OCI-LY1 (cell line): ENCODE data around the gene S100A16.
A peak's percentile ranks its signal among the peaks of the same experiment; 100 is the strongest.

Experiments
- H2AFZ ChIP-seq: fragments of 200-600 bp; sonication (generic), shearing (Covaris generic); 2 replicates; pipeline ENCODE4 v1.6.0; 2014; ENCODE audit warnings: antibody characterized with exemption, mild to moderate bottlenecking, low read length
- H3F3A ChIP-seq: fragments of 200-600 bp; sonication (generic), shearing (Covaris generic); 2 replicates; pipeline ENCODE4 v1.6.0; 2014; ENCODE audit warnings: mild to moderate bottlenecking, antibody characterized with exemption, low read length, moderate library complexity; ENCODE audit not compliant: insufficient read depth
- H3K27ac ChIP-seq: fragments of 200-600 bp; sonication (generic); 2 replicates; pipeline ENCODE4 v1.5.1; 2014; ENCODE audit warnings: low read length, mixed run types, mild to moderate bottlenecking, low read depth; ENCODE audit not compliant: poor library complexity, severe bottlenecking
- H3K27me3 ChIP-seq: fragments of 200-600 bp; sonication (generic); 2 replicates; pipeline ENCODE4 v1.6.0; 2014; ENCODE audit warnings: antibody characterized with exemption, mild to moderate bottlenecking, low read length, moderate library complexity; ENCODE audit not compliant: insufficient read depth
- H3K36me3 ChIP-seq: fragments of 200-600 bp; sonication (generic); 2 replicates; pipeline ENCODE4 v1.6.1; 2014; ENCODE audit warnings: mild to moderate bottlenecking, antibody characterized with exemption, low read length, moderate library complexity, mixed read lengths; ENCODE audit not compliant: insufficient read depth
- H3K4me1 ChIP-seq: fragments of 200-600 bp; sonication (generic); 2 replicates; pipeline ENCODE4 v1.5.1; 2014; ENCODE audit warnings: mild to moderate bottlenecking, low read length, moderate library complexity; ENCODE audit not compliant: insufficient read depth, severe bottlenecking
- H3K4me2 ChIP-seq: fragments of 200-600 bp; sonication (generic), shearing (Covaris generic); 2 replicates; pipeline ENCODE4 v1.6.1; 2014; ENCODE audit warnings: low read length
- H3K4me3 ChIP-seq: fragments of 200-600 bp; sonication (generic); 2 replicates; pipeline ENCODE4 v1.5.1; 2014; ENCODE audit warnings: low read length, low read depth, mild to moderate bottlenecking, mixed read lengths; ENCODE audit not compliant: poor library complexity, severe bottlenecking
- H3K79me2 ChIP-seq: fragments of 200-600 bp; shearing (Covaris generic); 2 replicates; pipeline ENCODE4 v1.6.1; 2016; ENCODE audit warnings: mixed run types, low read length, mixed read lengths; ENCODE audit not compliant: insufficient read depth
- H3K9ac ChIP-seq: fragments of 200-600 bp; sonication (generic), shearing (Covaris generic); 2 replicates; pipeline ENCODE4 v1.6.1; 2014; ENCODE audit warnings: mild to moderate bottlenecking, low read length, mixed read lengths
- H3K9me2 ChIP-seq: fragments of 200-600 bp; sonication (generic), shearing (Covaris generic); 2 replicates; pipeline ENCODE4 v1.6.1; 2014; ENCODE audit warnings: low read depth, mild to moderate bottlenecking, low read length, mixed read lengths
- H3K9me3 ChIP-seq: fragments of 200-600 bp; shearing (Covaris generic); 2 replicates; pipeline ENCODE4 v1.6.1; 2014; ENCODE audit warnings: low read length, mixed read lengths
- H4K20me1 ChIP-seq: fragments of 200-600 bp; sonication (generic), shearing (Covaris generic); 2 replicates; pipeline ENCODE4 v1.6.0; 2016; ENCODE audit warnings: mild to moderate bottlenecking, low read length; ENCODE audit not compliant: insufficient read depth
- EZH2 ChIP-seq: fragments of 200-600 bp; sonication (generic), shearing (Covaris generic); IDR thresholded peaks from 2 replicates; pipeline ENCODE4 v1.8.0; 2017; ENCODE audit warnings: borderline replicate concordance, mixed run types, mild to moderate bottlenecking, antibody characterized with exemption, low read length, moderate library complexity, mixed read lengths
- TF ChIP-seq, protein P1 (sequence below): fragments of 200-600 bp; sonication (generic), shearing (Covaris generic); IDR thresholded peaks from 2 replicates; pipeline ENCODE4 v1.5.1; 2017; ENCODE audit warnings: mild to moderate bottlenecking, antibody characterized with exemption, low read length, moderate library complexity, mixed read lengths

Gene S100A16

GRCh38 chr1:153629343-153629665 lies 16.4 kb upstream of the S100A16 start:
- 0 out of 2 replicates have a peak, but pooled peaks cover 3% of the 10 kb centered on the region for H3K36me3 ChIP-seq
- H3F3A ChIP-seq, result no peaks in the 10 kb centered on the region
- no peaks in the 10 kb centered on the region for H3K9me2 ChIP-seq
- H3K4me2 ChIP-seq, result no peak overlapping the region
- no peak overlapping the region for H3K27ac ChIP-seq
- no peaks in the 10 kb centered on the region for H3K27me3 ChIP-seq
- TF ChIP-seq, protein P1, sequence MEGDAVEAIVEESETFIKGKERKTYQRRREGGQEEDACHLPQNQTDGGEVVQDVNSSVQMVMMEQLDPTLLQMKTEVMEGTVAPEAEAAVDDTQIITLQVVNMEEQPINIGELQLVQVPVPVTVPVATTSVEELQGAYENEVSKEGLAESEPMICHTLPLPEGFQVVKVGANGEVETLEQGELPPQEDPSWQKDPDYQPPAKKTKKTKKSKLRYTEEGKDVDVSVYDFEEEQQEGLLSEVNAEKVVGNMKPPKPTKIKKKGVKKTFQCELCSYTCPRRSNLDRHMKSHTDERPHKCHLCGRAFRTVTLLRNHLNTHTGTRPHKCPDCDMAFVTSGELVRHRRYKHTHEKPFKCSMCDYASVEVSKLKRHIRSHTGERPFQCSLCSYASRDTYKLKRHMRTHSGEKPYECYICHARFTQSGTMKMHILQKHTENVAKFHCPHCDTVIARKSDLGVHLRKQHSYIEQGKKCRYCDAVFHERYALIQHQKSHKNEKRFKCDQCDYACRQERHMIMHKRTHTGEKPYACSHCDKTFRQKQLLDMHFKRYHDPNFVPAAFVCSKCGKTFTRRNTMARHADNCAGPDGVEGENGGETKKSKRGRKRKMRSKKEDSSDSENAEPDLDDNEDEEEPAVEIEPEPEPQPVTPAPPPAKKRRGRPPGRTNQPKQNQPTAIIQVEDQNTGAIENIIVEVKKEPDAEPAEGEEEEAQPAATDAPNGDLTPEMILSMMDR, result no peak
- no peak for TF ChIP-seq EZH2
- H2AFZ ChIP-seq, result no peak overlapping the region
- H3K4me1 ChIP-seq, result peaks cover 19% of the 10 kb centered on the region
- no peaks in the 10 kb centered on the region for H3K79me2 ChIP-seq
- H3K9ac ChIP-seq, result no peak overlapping the region
- no peak overlapping the region for H3K4me3 ChIP-seq
- no peaks in the 10 kb centered on the region for H3K9me3 ChIP-seq
- H4K20me1 ChIP-seq, result no peaks in the 10 kb centered on the region

- H3K79me2 ChIP-seq, result no peaks in the 10 kb centered on the region
- H2AFZ ChIP-seq, result no peak overlapping the region
- no peaks in the 10 kb centered on the region for H4K20me1 ChIP-seq
- H3K4me3 ChIP-seq, result no peak overlapping the region
- no peaks in the 10 kb centered on the region for H3K27me3 ChIP-seq
- H3K4me2 ChIP-seq, result no peak overlapping the region
- TF ChIP-seq, protein P1, result no peak
- no peak for TF ChIP-seq EZH2
- H3K36me3 ChIP-seq, result 0 out of 2 replicates have a peak, but pooled peaks cover 3% of the 10 kb centered on the region
- no peaks in the 10 kb centered on the region for H3K9me2 ChIP-seq
- H3K4me1 ChIP-seq, result peaks cover 19% of the 10 kb centered on the region
- H3K9ac ChIP-seq, result no peak overlapping the region
- no peak overlapping the region for H3K27ac ChIP-seq
- H3K9me3 ChIP-seq, result no peaks in the 10 kb centered on the region
- H3F3A ChIP-seq, result no peaks in the 10 kb centered on the region
Observed at GRCh38 chr1:153628638-153629342, 15.9 kb upstream of the S100A16 start.

DNA sequence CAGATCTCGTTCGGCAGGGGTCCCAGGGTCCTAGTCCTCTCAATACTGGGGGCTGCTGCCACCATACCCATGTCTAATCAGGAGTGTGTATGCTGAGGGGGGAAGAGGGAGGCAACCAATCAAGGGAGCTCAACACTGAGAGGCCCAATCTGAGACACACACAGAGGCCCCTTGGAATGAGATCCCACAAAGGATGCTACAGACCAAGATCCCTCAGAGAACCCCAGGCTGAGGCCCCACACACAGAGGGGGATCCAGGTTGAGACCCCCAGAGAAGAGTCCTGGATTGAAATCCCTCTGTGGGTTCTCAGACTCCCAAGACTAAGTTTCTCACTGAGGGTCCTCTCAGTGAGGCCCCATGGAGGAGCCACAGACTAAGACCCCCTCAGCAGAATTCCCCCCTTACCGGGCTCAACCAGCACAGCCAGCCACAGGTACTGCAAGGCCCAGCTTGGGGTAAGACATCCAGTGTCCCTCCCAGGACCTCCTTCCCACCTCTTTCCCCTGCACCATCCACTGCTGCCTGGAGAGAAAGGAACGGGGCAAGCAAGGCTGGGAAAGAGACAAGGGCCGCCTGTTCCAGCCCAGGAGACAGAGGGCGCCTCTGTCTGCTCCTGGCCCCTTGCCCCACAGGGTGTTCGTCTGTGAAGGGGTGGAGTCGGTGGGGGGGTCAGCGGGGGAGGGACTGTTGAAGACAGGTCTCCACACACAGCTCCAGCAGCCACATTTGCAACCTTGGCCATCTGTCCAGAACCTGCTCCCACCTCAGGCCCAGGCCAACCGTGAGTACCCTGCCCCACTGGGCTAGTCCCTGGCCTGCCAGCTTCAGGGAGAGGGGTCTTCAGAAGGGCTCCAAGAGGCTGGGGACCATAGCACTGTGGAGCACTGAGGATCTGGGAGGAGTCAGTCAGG lies 15.0 kb upstream of the S100A16 start, which contains the start of gene S100A1:
TSS of gene S100A1 (plus strand) at position 720 of the 912 bp plus-strand sequence. CDS start 2,088 bp downstream, outside the sequence.
- H3K4me1 ChIP-seq, result peaks cover 18% of the 10 kb centered on the region
- peak within 1 kb of the TSS; percentile 40 for H3K4me3 ChIP-seq
- no peaks in the 10 kb centered on the region for H3K9me2 ChIP-seq
- H2AFZ ChIP-seq, result no peak within 1 kb of the TSS
- H4K20me1 ChIP-seq, result no peaks in the 10 kb centered on the region
- no peaks in the 10 kb centered on the region for H3K79me2 ChIP-seq
- H3F3A ChIP-seq, result no peaks in the 10 kb centered on the region
- 0 out of 2 replicates have a peak, but pooled peaks cover 3% of the 10 kb centered on the region for H3K36me3 ChIP-seq
- H3K9ac ChIP-seq, result peak within 1 kb of the TSS; percentile 46; the same call in 1 of the 2 replicates
- no peaks in the 10 kb centered on the region for H3K27me3 ChIP-seq
- TF ChIP-seq EZH2, result no peak
- TF ChIP-seq, protein P1, result no peak; the same call in none of the 2 replicates
- no peak within 1 kb of the TSS for H3K27ac ChIP-seq
- no peaks in the 10 kb centered on the region for H3K9me3 ChIP-seq
- H3K4me2 ChIP-seq, result peak within 1 kb of the TSS; percentile 45
